Stimulated activated CD4-positive, alpha-beta T cell treated with anti-CD3 and anti-CD28 coated beads, Interleukin-1b, Interleukin-23, amount 100 ng/mL, for 4 hours (primary cell): ENCODE measurements around the gene SRGAP3.

ENCODE experiments used
- DNase-seq, 2 donors: peaks; one replicate each; pipeline ENCODE4 v3.0.0-alpha.2; 2020; ENCODE audit warnings: low read depth in 2 of 2

Gene SRGAP3

GRCh38 chr3:9059489-9060400 is 189.7 kb downstream of the SRGAP3 start:
- DNase-seq = no peak

GRCh38 chr3:9056581-9056980 is 192.9 kb downstream of the SRGAP3 start:
- no peak for DNase-seq

- DNase-seq = no peak
Measured at GRCh38 chr3:9047452-9048346, 201.7 kb downstream of the SRGAP3 start.

- DNase-seq = no peak
Measured at GRCh38 chr3:9045371-9045770, 204.1 kb downstream of the SRGAP3 start.

DNA sequence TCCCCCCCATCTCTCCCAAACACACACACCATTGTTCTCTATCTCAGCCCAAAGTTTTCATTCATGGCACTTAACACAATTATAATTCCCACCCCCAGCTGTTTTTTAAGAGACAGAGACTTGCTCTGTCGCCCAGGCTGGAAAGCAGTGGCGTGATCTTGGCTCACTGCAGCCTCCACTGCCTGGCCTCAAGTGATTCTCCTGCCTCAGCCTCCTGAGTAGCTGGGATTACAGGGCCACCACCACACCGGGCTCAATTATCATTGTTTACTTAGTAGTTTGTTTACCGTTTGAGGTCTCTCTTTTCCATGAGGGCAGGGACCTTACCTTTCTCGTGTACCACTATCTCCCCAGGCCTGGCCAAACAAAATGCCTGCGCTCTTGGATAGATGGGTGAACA is 206.4 kb downstream of the SRGAP3 start:
- no peak for DNase-seq

GRCh38 chr3:9041626-9042025 is 207.8 kb downstream of the SRGAP3 start:
- DNase-seq = no peak

- DNase-seq = no peak
Measured at GRCh38 chr3:9040996-9041395, 208.4 kb downstream of the SRGAP3 start.

- no peak for DNase-seq
Measured at GRCh38 chr3:9037144-9037711, 212.2 kb downstream of the SRGAP3 start.

DNA sequence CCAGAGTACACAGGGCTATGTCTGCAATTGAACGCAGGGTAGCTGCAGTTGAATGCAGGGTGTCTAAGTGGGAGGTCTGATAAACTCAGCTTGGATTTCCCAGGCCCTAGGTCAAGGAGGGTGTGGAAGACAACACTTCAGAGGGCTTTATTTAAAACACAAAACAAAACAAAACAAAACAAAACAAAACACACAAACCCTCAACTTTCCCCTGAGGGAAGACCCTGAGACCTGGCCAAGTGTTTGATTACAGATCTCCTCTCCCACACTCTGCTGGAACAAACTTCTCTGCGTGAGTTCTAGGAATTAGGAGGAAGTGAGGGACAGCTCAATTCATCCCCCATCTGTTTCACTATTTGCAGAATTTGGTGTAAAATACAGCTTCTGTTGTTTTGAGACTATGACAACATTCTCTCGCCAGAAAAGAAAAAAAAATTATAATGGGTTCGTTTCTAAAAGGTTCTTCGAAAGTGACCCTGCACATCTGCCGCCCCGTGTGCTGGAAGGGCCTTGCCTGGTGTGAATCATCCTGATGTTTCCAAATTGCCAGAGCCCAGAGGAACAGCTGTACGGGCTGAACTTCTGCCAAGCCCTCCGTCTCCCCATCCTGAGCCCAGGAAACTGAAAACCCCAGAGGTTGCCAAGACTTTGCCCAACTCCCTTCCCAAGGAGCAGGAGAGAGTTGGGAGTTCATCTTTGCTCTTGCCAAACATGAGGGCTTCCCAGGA is 212.9 kb downstream of the SRGAP3 start:
- no peak for DNase-seq

GRCh38 chr3:9035961-9036360 is 213.5 kb downstream of the SRGAP3 start:
- DNase-seq = no peak

- no peak for DNase-seq
Measured at GRCh38 chr3:9035473-9035872, 214.0 kb downstream of the SRGAP3 start.

DNA sequence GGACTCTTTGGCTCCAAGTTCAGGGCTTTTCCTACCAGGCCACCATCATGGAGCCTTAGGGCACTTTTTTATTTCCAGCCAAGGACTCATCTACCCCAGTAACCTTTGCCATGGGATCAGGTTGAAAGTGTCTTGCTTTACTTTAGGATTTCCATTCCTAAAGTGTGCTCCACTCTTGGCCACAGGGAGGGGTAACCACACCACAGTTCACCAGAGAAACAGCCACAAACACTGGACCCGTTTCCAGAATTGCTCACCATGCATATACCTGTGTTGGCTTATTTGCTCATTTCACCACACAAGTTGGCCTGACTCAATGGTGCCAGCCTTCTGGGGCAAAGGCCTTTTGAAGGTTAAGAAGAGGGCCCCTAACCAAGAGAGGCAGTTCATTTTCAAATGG is 215.6 kb downstream of the SRGAP3 start:
- no peak for DNase-seq

GRCh38 chr3:9032231-9032777 is 217.1 kb downstream of the SRGAP3 start:
- DNase-seq = no peak

DNA sequence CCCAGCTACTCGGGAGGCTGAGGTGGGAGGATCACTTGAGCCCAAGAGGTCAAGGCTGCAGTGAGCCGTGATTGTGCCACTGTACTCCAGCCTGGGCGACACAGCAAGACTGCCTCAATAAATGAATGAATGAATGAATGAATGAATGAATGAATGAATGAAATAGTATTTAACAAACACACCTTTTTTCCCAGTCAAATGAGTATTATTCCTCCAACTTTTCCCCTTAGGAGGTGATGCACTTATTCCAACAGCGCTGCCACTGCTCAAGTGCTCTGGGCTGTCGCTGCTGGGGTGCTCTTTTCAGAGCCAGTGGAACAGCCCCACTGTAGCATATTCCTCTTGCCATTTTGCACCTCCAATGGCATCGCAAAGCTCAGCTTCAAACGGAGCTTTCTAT is 219.4 kb downstream of the SRGAP3 start:
- no peak for DNase-seq

- no peak for DNase-seq
Measured at GRCh38 chr3:9028134-9028533, 221.3 kb downstream of the SRGAP3 start.

DNA sequence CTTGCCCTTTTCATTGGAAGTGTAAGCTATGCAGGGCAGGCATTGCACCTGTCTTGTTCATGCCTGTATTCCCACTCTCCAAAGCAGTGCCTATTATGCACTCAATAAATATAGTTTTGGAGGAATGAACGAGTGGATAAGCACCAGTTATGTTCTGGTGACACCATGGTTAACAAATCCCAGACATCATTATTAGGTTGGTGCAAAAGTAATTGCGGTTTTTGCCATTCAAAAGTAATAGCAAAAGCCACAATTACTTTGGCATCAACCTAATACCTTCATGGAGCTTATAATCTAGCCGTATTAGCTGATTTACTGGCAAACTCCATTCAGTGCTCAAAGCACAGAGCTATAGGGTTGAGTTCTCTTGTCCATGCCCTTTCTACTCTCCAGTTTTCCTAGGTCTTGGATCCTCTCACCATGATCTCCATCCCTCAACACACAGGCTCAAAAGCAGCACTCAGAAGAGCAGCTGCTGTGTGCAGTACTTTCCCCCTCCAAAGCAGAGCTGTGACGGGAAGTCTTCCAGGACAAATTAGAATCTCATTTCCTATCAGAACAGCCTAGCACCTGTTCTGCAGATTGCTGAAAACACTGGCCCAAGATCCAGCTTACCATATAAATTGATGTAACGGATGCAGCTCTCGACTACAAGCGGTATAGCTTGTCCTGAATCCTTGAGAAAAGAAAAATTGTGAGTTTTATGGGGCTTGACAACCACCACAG is 223.0 kb downstream of the SRGAP3 start:
- DNase-seq = no peak

- no peak for DNase-seq
Measured at GRCh38 chr3:9024341-9024740, 225.1 kb downstream of the SRGAP3 start.

- DNase-seq = no peak
Measured at GRCh38 chr3:9023226-9023590, 226.2 kb downstream of the SRGAP3 start.

GRCh38 chr3:9022305-9023225 is 226.9 kb downstream of the SRGAP3 start:
- DNase-seq = no peak
